ENCODE results near the gene C2orf81. TPM values are rescaled to one million over a fixed set of nuclear protein-coding genes. Genes with fewer than 3 reads are reported as not detected.

The C2orf81 gene
- polyA plus RNA-seq, 2 of the 4 experiments (the other 2 are of a cell fraction), result 0.88 to 2.0 TPM

DNA sequence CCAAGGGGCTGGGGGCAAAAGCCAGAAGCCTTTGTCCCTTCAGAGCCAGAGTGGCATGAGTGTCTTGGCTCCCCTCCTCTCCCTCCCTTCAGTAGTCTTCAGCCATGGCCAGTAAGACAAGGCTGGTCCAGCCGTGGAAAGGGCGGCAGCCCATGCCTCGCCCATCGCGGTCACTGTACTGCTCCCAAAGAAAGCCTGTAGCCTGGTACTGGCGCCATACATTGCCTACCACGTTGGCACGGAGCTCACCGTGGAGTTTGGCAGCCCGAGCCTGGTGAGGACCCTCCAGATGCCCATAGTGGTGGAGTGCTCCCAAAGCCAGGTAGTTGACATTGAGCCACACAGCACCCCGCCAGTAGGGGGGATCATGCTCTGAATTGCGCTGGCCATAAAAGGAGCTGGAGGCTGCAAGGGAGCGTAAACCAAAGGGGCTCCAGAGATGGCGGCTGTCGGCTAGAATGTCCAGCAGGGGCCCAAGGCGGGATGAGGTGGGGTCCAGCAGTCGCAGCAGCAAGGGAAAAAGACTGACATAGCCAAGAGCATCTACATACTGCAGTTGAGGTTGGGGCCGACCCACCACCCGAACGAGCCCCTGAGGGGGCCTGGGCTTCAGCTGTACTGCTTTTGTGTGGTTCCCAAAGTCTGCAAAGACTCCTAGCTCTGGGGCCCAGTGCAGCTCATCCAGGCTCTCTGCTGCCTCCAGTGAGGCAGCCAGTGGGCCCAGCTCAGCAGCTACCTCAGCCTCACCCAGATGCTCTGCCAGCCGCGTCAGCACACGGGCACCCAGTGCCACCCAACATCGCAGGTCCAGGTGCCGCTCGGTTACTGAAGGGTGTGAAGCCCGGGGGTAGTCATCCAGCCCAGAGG, 40.0 kb upstream of the C2orf81 start:
- POLR2A ChIA-PET, result interaction anchor here (0.9 kb wide), 1 partner anchor 11 kb away, joined by 4 read pairs; the partner anchor contains the start of gene MRPL53
- Histone ChIP-seq H3K4me2 (no peak overlapping the region), H3K4me1 (peaks cover 25% of the 10 kb centered on the region), H3K27ac (no peak overlapping the region), H3K4me3 (no peak overlapping the region), H3K9me3 (no peaks in the 10 kb centered on the region)
- ATAC-seq (no peak), DNase-seq (ENCODE audit: low read depth in 1 of 2, low spot score in 1 of 2) (peak in 1 of 2 experiments; percentile 47), FAIRE-seq (no peak)
- TF ChIP-seq CHD4 (IDR thresholded peaks at IDR 0.05; ENCODE audit: borderline replicate concordance) (no peak), RAD21 (conservative IDR thresholded peaks at IDR 0.05 in 1 of 2, IDR thresholded peaks at IDR 0.05 in 1 of 2) (peak in 1 of 2 experiments; percentile 33; a peak in 1 of 5 replicates), TP53 (CRISPR knock-in tag; IDR thresholded peaks at IDR 0.05) (no peak), SMC3 (IDR thresholded peaks at IDR 0.05) (no peak), HOXB5 (CRISPR knock-in tag; IDR thresholded peaks at IDR 0.05) (no peak), JUN (IDR thresholded peaks at IDR 0.05) (no peak; a peak in 1 of 5 replicates), PHF8 (IDR thresholded peaks at IDR 0.05; ENCODE audit: borderline replicate concordance, low read depth) (no peak), ZC3H11A (IDR thresholded peaks at IDR 0.05) (no peak), ZSCAN20 (CRISPR knock-in tag; IDR thresholded peaks at IDR 0.05) (no peak), EHF (CRISPR knock-in tag; IDR thresholded peaks at IDR 0.05) (no peak), MAZ (IDR thresholded peaks at IDR 0.05; ENCODE audit: borderline replicate concordance, low read depth, low read length) (no peak), SREBF2 (IDR thresholded peaks at IDR 0.05) (no peak), NPAS2 (CRISPR knock-in tag; IDR thresholded peaks at IDR 0.05; ENCODE audit: borderline replicate concordance) (no peak), EP300 (IDR thresholded peaks at IDR 0.05) (no peak), CHD2 (IDR thresholded peaks at IDR 0.05; ENCODE audit: low read length, partially characterized antibody) (no peak), ZNF302 (CRISPR knock-in tag; IDR thresholded peaks at IDR 0.05) (no peak), BHLHE40 (IDR thresholded peaks at IDR 0.05; ENCODE audit: low read depth, low read length) (no peak), HEYL (CRISPR knock-in tag; IDR thresholded peaks at IDR 0.05) (no peak), CBX2 (IDR thresholded peaks at IDR 0.05; ENCODE audit: borderline replicate concordance, low read depth) (no peak), FOXS1 (CRISPR knock-in tag; IDR thresholded peaks at IDR 0.05) (no peak), ZFP36 (IDR thresholded peaks at IDR 0.05; ENCODE audit: borderline replicate concordance, partially characterized antibody) (no peak), MYC (IDR thresholded peaks at IDR 0.05; ENCODE audit: borderline replicate concordance, low read length) (no peak), HDAC2 (IDR thresholded peaks at IDR 0.05) (no peak), RARB (CRISPR knock-in tag; IDR thresholded peaks at IDR 0.05) (0 out of 2 replicates have a peak, but pooled peaks have one; percentile 22), HOXB13 (CRISPR knock-in tag; IDR thresholded peaks at IDR 0.05; ENCODE audit: low read depth) (no peak), KDM1A (IDR thresholded peaks at IDR 0.05; ENCODE audit: low read depth) (no peak), TFCP2L1 (CRISPR knock-in tag; IDR thresholded peaks at IDR 0.05) (no peak)
- TF ChIP-seq, protein P1, sequence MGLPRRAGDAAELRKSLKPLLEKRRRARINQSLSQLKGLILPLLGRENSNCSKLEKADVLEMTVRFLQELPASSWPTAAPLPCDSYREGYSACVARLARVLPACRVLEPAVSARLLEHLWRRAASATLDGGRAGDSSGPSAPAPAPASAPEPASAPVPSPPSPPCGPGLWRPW (IDR thresholded peaks at IDR 0.05), result no peak
- TF ChIP-seq, protein P2, sequence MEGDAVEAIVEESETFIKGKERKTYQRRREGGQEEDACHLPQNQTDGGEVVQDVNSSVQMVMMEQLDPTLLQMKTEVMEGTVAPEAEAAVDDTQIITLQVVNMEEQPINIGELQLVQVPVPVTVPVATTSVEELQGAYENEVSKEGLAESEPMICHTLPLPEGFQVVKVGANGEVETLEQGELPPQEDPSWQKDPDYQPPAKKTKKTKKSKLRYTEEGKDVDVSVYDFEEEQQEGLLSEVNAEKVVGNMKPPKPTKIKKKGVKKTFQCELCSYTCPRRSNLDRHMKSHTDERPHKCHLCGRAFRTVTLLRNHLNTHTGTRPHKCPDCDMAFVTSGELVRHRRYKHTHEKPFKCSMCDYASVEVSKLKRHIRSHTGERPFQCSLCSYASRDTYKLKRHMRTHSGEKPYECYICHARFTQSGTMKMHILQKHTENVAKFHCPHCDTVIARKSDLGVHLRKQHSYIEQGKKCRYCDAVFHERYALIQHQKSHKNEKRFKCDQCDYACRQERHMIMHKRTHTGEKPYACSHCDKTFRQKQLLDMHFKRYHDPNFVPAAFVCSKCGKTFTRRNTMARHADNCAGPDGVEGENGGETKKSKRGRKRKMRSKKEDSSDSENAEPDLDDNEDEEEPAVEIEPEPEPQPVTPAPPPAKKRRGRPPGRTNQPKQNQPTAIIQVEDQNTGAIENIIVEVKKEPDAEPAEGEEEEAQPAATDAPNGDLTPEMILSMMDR (IDR thresholded peaks at IDR 0.05), result peak; percentile 26; the same call in 2 of the 3 replicates
- TF ChIP-seq, protein P3, sequence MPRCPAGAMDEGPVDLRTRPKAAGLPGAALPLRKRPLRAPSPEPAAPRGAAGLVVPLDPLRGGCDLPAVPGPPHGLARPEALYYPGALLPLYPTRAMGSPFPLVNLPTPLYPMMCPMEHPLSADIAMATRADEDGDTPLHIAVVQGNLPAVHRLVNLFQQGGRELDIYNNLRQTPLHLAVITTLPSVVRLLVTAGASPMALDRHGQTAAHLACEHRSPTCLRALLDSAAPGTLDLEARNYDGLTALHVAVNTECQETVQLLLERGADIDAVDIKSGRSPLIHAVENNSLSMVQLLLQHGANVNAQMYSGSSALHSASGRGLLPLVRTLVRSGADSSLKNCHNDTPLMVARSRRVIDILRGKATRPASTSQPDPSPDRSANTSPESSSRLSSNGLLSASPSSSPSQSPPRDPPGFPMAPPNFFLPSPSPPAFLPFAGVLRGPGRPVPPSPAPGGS (IDR thresholded peaks at IDR 0.05), result no peak
- TF ChIP-seq, protein P4, sequence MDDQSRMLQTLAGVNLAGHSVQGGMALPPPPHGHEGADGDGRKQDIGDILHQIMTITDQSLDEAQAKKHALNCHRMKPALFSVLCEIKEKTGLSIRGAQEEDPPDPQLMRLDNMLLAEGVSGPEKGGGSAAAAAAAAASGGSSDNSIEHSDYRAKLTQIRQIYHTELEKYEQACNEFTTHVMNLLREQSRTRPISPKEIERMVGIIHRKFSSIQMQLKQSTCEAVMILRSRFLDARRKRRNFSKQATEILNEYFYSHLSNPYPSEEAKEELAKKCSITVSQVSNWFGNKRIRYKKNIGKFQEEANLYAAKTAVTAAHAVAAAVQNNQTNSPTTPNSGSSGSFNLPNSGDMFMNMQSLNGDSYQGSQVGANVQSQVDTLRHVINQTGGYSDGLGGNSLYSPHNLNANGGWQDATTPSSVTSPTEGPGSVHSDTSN (IDR thresholded peaks at IDR 0.05), result 0 out of 2 replicates have a peak, but pooled peaks have one; percentile 21
- TF ChIP-seq, protein P5, sequence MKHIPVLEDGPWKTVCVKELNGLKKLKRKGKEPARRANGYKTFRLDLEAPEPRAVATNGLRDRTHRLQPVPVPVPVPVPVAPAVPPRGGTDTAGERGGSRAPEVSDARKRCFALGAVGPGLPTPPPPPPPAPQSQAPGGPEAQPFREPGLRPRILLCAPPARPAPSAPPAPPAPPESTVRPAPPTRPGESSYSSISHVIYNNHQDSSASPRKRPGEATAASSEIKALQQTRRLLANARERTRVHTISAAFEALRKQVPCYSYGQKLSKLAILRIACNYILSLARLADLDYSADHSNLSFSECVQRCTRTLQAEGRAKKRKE (CRISPR knock-in tag; IDR thresholded peaks at IDR 0.05; ENCODE audit: low read depth), result no peak
- CTCF ChIA-PET, result interaction anchor here (0.7 to 2.7 kb wide), 10 partner anchors 8 to 127 kb away, joined by 3 to 8 read pairs (median 4); partner anchors contain the start of gene PCGF1
- WGBS (ENCODE audit: missing lambda C conversion rate), result 90% methylated on average over 18 of the region's 27 CpGs
